ENCODE results near the gene FBXO24.

GRCh38 chr7:100544386-100544785, 41.7 kb upstream of the FBXO24 start:
- TF ChIP-seq CTCF (IDR thresholded peaks at IDR 0.05) (no peak), ZFX (IDR thresholded peaks at IDR 0.05; ENCODE audit: borderline replicate concordance) (no peak)

Data from 22Rv1 (cell line).